ENCODE measurements around the gene PNMA6F.

The PNMA6F gene

GRCh38 chrX:153319295-153320046 is 2.1 kb downstream of the PNMA6F start:
- TF ChIP-seq, protein P1, sequence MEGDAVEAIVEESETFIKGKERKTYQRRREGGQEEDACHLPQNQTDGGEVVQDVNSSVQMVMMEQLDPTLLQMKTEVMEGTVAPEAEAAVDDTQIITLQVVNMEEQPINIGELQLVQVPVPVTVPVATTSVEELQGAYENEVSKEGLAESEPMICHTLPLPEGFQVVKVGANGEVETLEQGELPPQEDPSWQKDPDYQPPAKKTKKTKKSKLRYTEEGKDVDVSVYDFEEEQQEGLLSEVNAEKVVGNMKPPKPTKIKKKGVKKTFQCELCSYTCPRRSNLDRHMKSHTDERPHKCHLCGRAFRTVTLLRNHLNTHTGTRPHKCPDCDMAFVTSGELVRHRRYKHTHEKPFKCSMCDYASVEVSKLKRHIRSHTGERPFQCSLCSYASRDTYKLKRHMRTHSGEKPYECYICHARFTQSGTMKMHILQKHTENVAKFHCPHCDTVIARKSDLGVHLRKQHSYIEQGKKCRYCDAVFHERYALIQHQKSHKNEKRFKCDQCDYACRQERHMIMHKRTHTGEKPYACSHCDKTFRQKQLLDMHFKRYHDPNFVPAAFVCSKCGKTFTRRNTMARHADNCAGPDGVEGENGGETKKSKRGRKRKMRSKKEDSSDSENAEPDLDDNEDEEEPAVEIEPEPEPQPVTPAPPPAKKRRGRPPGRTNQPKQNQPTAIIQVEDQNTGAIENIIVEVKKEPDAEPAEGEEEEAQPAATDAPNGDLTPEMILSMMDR (IDR thresholded peaks at IDR 0.05; ENCODE audit: insufficient read depth, low read depth, low read length, missing control alignments): no peak
- H3K4me3 ChIP-seq (ENCODE audit: low read depth, low read length): no peak overlapping the region
- no peak for DNase-seq (ENCODE audit: low read depth)

DNA sequence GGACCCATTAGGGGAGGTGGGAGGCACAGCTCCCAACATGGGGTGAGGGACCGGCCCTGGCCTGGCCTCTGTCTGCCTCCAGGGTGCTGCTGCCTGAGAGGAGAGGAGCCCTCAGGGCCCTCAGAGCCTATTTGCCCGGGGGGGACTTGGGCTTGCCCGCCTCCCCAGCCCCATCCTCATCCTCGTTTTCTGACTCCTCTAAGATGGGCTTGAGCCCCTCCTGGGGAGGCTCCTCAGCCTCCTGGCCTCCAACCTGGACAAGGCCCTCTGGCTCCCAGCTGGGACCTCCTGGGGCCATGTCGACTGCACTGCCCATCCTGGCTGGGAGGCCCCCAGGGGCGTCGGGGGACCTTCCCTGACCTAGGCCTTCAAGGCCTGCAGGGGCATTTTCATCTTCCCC is 2.8 kb downstream of the PNMA6F start:
- H3K4me3 ChIP-seq (ENCODE audit: low read depth, low read length): no peak overlapping the region
- no peak for DNase-seq (ENCODE audit: low read depth)
- TF ChIP-seq, protein P1 (IDR thresholded peaks at IDR 0.05; ENCODE audit: insufficient read depth, low read depth, low read length, missing control alignments): no peak

DNA sequence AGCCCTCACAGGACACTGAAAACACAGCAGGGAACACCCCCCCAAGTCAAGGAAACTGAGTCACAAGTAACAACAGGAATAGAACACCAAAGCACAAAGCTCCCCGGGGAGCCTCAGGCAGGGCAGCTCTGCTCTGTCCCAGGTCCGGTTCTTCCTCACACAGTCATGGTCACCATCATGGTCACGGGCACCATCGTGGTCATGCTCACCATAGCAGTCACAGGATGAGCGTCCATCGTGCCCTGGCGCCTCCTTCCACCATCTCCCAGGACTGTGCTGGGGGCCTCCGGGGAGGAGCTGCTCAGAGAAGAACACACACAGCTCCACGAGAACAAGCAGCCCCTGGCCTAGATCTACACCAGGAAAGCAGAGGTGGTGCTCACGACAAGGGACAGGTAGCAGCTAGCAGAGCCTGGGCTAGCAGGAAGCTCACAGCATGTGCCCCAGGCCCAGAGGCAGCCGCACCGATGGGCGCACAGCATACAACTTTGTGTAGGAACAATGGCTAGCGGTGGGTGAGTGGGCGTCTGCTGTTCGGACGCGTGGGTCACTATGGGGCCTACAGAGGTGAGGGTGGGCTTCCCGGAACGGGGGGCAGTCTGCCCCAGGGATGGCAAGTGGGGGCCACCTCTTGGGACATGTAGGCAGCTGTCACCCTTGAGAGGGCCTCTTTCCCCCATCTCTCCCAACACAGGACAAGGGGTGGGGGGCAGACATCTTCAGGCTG is 3.4 kb downstream of the PNMA6F start:
- DNase-seq (ENCODE audit: low read depth): no peak

DNA sequence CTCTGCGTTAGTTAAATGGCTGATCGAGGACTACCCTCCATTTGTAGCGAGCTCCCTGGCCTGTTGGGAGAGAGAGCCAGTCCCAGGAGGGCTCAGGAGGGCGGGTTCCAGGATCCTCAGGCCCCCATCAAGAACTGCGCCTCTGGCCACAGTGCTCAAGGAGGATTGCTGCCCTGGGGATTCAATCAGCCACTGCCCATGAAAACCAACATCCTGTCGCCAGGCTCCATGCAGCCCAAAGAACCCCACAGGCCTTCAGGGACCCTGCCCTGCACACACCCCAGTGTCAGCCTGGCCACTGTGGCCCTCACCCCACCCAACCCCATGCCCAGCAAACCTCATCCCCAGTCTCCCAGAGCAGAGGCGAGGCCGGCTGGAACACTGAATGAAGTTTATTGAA is 4.3 kb downstream of the PNMA6F start:
- TF ChIP-seq, protein P1 (IDR thresholded peaks at IDR 0.05; ENCODE audit: insufficient read depth, low read depth, low read length, missing control alignments): no peak
- DNase-seq (ENCODE audit: low read depth): no peak

More for the DNA sequence above, 3.4 kb downstream of the PNMA6F start:
- TF ChIP-seq, protein P1 (IDR thresholded peaks at IDR 0.05; ENCODE audit: insufficient read depth, low read depth, low read length, missing control alignments): no peak
- no peak overlapping the region for H3K4me3 ChIP-seq (ENCODE audit: low read depth, low read length)

DNA sequence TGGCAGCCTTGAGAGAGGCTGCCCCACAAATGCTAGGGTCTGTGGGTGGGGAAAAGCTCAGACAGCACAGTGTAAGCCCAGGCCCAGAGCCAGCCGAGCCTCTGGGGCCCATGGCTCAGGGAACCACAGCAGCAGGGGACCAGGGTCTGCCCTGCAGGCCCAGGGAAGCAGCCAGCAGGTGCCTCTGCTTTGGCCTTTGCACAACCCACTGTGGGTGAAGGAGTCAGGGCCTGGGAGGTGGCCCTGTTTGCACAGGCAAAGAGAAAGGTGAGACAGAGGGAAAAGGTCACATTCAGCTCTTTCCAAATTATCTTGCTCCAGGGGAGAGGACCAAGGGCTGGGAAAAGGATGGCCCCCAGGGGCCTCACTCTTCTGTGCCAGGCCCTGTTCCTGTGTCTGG is 8.7 kb downstream of the PNMA6F start:
- TF ChIP-seq, protein P1 (IDR thresholded peaks at IDR 0.05; ENCODE audit: insufficient read depth, low read depth, low read length, missing control alignments): no peak
- no peak overlapping the region for H3K4me3 ChIP-seq (ENCODE audit: low read depth, low read length)
- no peak for DNase-seq (ENCODE audit: low read depth)

More for the DNA sequence above, 4.3 kb downstream of the PNMA6F start:
- H3K4me3 ChIP-seq (ENCODE audit: low read depth, low read length): no peak overlapping the region

GRCh38 chrX:153312041-153312440 is 9.5 kb downstream of the PNMA6F start:
- TF ChIP-seq, protein P1 (IDR thresholded peaks at IDR 0.05; ENCODE audit: insufficient read depth, low read depth, low read length, missing control alignments): no peak
- DNase-seq (ENCODE audit: low read depth): no peak
- no peak overlapping the region for H3K4me3 ChIP-seq (ENCODE audit: low read depth, low read length)

All from GM12865 (cell line).